HCT116 (cell line): ENCODE measurements around the gene SPAG6. TPM values are rescaled to one million over a fixed set of nuclear protein-coding genes. Genes with fewer than 3 reads are reported as not detected.

Experiments
- ATAC-seq: fragments of 200-7000 bp; cut with Tn5 transposase; 2 replicates; pipeline ENCODE4 v1.9.1; 2020; ENCODE audit warnings: mild to moderate bottlenecking, moderate library complexity
- BruUV-seq: library from RNA; stranded (reverse); fragments of 400-500 nt; replicated peaks from 2 replicates; lab custom pipeline; 2021; lab: Mats Ljungman, UMichigan
- CTCF ChIA-PET: fragments of 300-600 bp; sonication (Branson Sonifier 250); formaldehyde crosslinking; loops from one replicate; lab custom pipeline; 2021; ENCODE audit warnings: antibody characterized with exemption; lab: Charles Lee
- POLR2A ChIA-PET: fragments of 300-600, 350-600 bp; sonication (Branson Sonifier 250); formaldehyde crosslinking; loops from one replicate; lab custom pipeline; 2021; ENCODE audit warnings: antibody characterized with exemption; lab: Charles Lee
- RAD21 ChIA-PET, 2 experiments: fragments of 300-600 bp; sonication (Branson Sonifier 250); formaldehyde crosslinking; loops; one replicate each; lab custom pipeline; 2023; ENCODE audit warnings: low total read pairs in 2 of 2; ENCODE audit not compliant: uncharacterized antibody in 2 of 2, unreplicated experiment in 2 of 2, low non-redundant PET in 1 of 2; lab: Charles Lee
- DNase-seq: peaks from one replicate; pipeline ENCODE4 v3.0.0-alpha.2; 2010; ENCODE audit warnings: low read depth, low spot score
- H2AFZ ChIP-seq: fragments of 200-600 bp; shearing (Covaris generic), sonication (generic); 2 replicates; pipeline ENCODE4 v1.6.1; 2017; ENCODE audit warnings: low read depth, mixed run types, mixed read lengths, antibody characterized with exemption, low read length; ENCODE audit not compliant: poor library complexity, severe bottlenecking
- H3K27ac ChIP-seq: 2 replicates; pipeline ENCODE4 v1.5.1; 2012; ENCODE audit warnings: low read depth, low read length
- H3K27me3 ChIP-seq: fragments of 200-600 bp; sonication (generic); 2 replicates; pipeline ENCODE4 v1.6.1; 2016; ENCODE audit warnings: mixed run types, low read length, mixed read lengths; ENCODE audit not compliant: insufficient read depth
- H3K36me3 ChIP-seq, 2 experiments: fragments of 200-500 bp in 1 of 2; fragments of 200-600 bp in 1 of 2; sonication (Bioruptor generic) in 1 of 2; sonication (generic) in 1 of 2; 2 replicates each; pipeline versions ENCODE4 v1.5.1 to v1.6.1; 2014 to 2016; ENCODE audit warnings: low read length in 2 of 2, inconsistent platforms in 1 of 2, mixed read lengths in 1 of 2, mixed run types in 1 of 2; ENCODE audit not compliant: insufficient read depth in 2 of 2, control insufficient read depth in 1 of 2
- H3K4me1 ChIP-seq, 2 experiments: fragments of 200-600 bp in 1 of 2; sonication (generic) in 1 of 2; 2 replicates each; pipeline versions ENCODE4 v1.5.1 to v1.6.1; 2012 to 2017; ENCODE audit warnings: low read length in 2 of 2, inconsistent platforms in 1 of 2, mild to moderate bottlenecking in 1 of 2, mixed read lengths in 1 of 2, mixed run types in 1 of 2, moderate library complexity in 1 of 2; ENCODE audit not compliant: insufficient read depth in 2 of 2, control insufficient read depth in 1 of 2
- H3K4me2 ChIP-seq: fragments of 200-600 bp; sonication (generic); 2 replicates; pipeline ENCODE4 v1.6.1; 2017; ENCODE audit warnings: mixed run types, low read length, mixed read lengths
- H3K4me3 ChIP-seq, 2 experiments: fragments of 200-600 bp in 1 of 2; sonication (generic) in 1 of 2; replicated peaks in 1 of 2; 2 replicates each; pipeline ENCODE4 v1.5.1; 2011 to 2016; ENCODE audit warnings: low read length in 2 of 2, control low read depth in 1 of 2, low read depth in 1 of 2, mild to moderate bottlenecking in 1 of 2, mixed read lengths in 1 of 2, mixed run types in 1 of 2
- H3K79me2 ChIP-seq: fragments of 200-600 bp; sonication (generic); 2 replicates; pipeline ENCODE4 v1.6.1; 2017; ENCODE audit warnings: mild to moderate bottlenecking, mixed run types, low read length, moderate library complexity, mixed read lengths; ENCODE audit not compliant: insufficient read depth
- H3K9ac ChIP-seq: fragments of 200-600 bp; sonication (generic); 2 replicates; pipeline ENCODE4 v1.6.1; 2016; ENCODE audit warnings: low read length, mixed read lengths
- H3K9me2 ChIP-seq: fragments of 200-600 bp; sonication (generic), shearing (Covaris generic); 2 replicates; pipeline ENCODE4 v1.6.1; 2017; ENCODE audit warnings: mixed run types, mild to moderate bottlenecking, moderate library complexity; ENCODE audit not compliant: insufficient read depth
- H3K9me3 ChIP-seq, 2 experiments: fragments of 200-500 bp in 1 of 2; fragments of 200-600 bp in 1 of 2; sonication (Bioruptor generic) in 1 of 2; sonication (generic) in 1 of 2; 2 replicates each; pipeline ENCODE4 v1.6.1; 2014 to 2017; ENCODE audit warnings: low read length in 2 of 2, mixed read lengths in 2 of 2, inconsistent platforms in 1 of 2, low read depth in 1 of 2, mild to moderate bottlenecking in 1 of 2, mixed run types in 1 of 2, moderate library complexity in 1 of 2; ENCODE audit not compliant: control insufficient read depth in 1 of 2, insufficient read depth in 1 of 2
- H4K20me1 ChIP-seq: fragments of 200-600 bp; sonication (generic), shearing (Covaris generic); 2 replicates; pipeline ENCODE4 v1.6.1; 2017; ENCODE audit warnings: mixed run types, mild to moderate bottlenecking, moderate library complexity; ENCODE audit not compliant: insufficient read depth
- CBX3 ChIP-seq: IDR thresholded peaks from 2 replicates; pipeline ENCODE4 v1.6.1; 2012; ENCODE audit warnings: low read depth
- CEBPB ChIP-seq: IDR thresholded peaks from 2 replicates; pipeline ENCODE4 v1.6.1; 2012; ENCODE audit warnings: low read depth
- ELF1 ChIP-seq: IDR thresholded peaks from 2 replicates; pipeline ENCODE4 v1.6.1; 2012; ENCODE audit warnings: low read depth, borderline replicate concordance
- EZH2 ChIP-seq: fragments of 200-600 bp; sonication (generic); IDR thresholded peaks from 2 replicates; pipeline ENCODE4 v1.6.1; 2017; ENCODE audit warnings: antibody characterized with exemption, mixed run types
- FOSL1 ChIP-seq: IDR thresholded peaks from 2 replicates; pipeline ENCODE4 v1.6.1; 2012; ENCODE audit warnings: low read depth
- POLR2A ChIP-seq: IDR thresholded peaks from 2 replicates; pipeline ENCODE4 v1.7.0; 2011; ENCODE audit warnings: borderline replicate concordance; ENCODE audit not compliant: insufficient read depth, insufficient read length; ENCODE audit errors: extremely low read depth
- POLR2AphosphoS5 ChIP-seq: IDR thresholded peaks from 2 replicates; pipeline ENCODE4 v1.6.1; 2011; ENCODE audit warnings: mild to moderate bottlenecking, low read depth, low read length, moderate library complexity
- SIN3A ChIP-seq: IDR thresholded peaks from 2 replicates; pipeline ENCODE4 v1.6.1; 2012; ENCODE audit warnings: low read depth
- ZFX ChIP-seq: fragments of 450-650 bp; IDR thresholded peaks from 2 replicates; pipeline ENCODE4 v1.6.1; 2017
- ZNF274 ChIP-seq: fragments of 200-500 bp; sonication (Bioruptor generic); IDR thresholded peaks from 2 replicates; pipeline ENCODE4 v1.6.1; 2014; ENCODE audit warnings: mild to moderate bottlenecking, low read depth, low read length, inconsistent platforms
- intact Hi-C: fragments of 100-400 bp; cut with micrococcal nuclease; formaldehyde crosslinking; loops from 2 replicates; pipeline ENCODE4 v1.10.0; 2022
- total RNA-seq: library from RNA; stranded (reverse); gene quantifications from one replicate; pipeline ENCODE4 v1.2.1, GENCODE V29; 2021; ENCODE audit not compliant: unreplicated experiment
- TF ChIP-seq, protein P1 (sequence below), 3 experiments: fragments of 200-600 bp in 1 of 3; sonication (generic) in 1 of 3; IDR thresholded peaks in 2 of 3; conservative IDR thresholded peaks in 1 of 3; 2 replicates each; pipeline ENCODE4 v1.5.1; 2012 to 2017; ENCODE audit warnings: low read depth in 2 of 3, low read length in 2 of 3, antibody characterized with exemption in 1 of 3, borderline replicate concordance in 1 of 3, control low read depth in 1 of 3, mild to moderate bottlenecking in 1 of 3, mixed read lengths in 1 of 3, mixed run types in 1 of 3, moderate library complexity in 1 of 3; ENCODE audit not compliant: insufficient read depth in 1 of 3
- TF ChIP-seq, protein P2 (sequence below): IDR thresholded peaks from 2 replicates; pipeline ENCODE4 v1.6.1; 2012
- TF ChIP-seq, protein P3 (sequence below): IDR thresholded peaks from 2 replicates; pipeline ENCODE4 v1.6.1; 2012

The SPAG6 gene
- total RNA-seq, 1 experiment from 2014 or later = not detected

DNA sequence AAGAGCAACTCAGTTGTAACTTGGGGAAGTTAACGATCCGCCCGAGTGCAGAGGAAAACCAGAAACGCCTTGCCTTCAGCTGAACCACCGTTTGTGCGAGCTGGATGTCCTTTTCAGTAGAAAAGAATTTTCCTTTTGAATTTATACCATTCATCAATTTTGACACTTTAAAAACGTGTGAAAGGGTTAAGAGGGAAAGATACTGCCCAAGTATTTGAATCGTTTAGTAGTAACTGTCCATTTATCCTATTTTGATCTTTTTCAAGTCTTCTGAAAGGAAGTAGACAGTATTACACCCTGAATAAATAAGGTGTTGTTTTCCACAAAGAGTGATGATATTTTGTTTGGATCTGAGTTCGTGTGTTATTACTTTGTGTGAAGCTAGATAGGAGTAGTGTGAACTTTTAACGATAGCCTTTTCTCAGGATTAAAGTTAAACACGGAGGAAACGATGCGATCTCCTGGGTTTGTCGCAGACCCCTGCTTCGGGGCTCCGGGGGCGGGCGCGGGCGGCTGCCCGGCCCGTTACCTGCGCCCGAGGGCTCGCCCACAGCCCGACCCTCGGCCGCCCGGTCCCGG lies 25.2 kb upstream of the SPAG6 start:
- H2AFZ ChIP-seq = no peak overlapping the region
- peak overlapping the region; percentile 38 to 55 for H3K4me3 ChIP-seq
- no TSS peak for BruUV-seq
- H3K79me2 ChIP-seq = peaks cover 47% of the 10 kb centered on the region
- H3K4me2 ChIP-seq = peak overlapping the region; percentile 85
- H3K9me2 ChIP-seq = no peaks in the 10 kb centered on the region
- H3K27me3 ChIP-seq = peaks cover 25% of the 10 kb centered on the region
- no peak for ATAC-seq
- H4K20me1 ChIP-seq = peaks cover 20% of the 10 kb centered on the region; the same call in 1 of the 2 replicates
- intact Hi-C loops = loop anchor here (2.0 to 5.0 kb wide), 3 partner anchors 73 to 318 kb away; partner anchors contain the start of gene DNAJC1
- no peaks in the 10 kb centered on the region for H3K36me3 ChIP-seq
- peak overlapping the region; percentile 35; the same call in 1 of the 2 replicates for H3K27ac ChIP-seq
- no peaks in the 10 kb centered on the region for H3K9me3 ChIP-seq
- no peak for DNase-seq
- CTCF ChIA-PET = interaction anchor here (0.8 kb wide), 1 partner anchor 20 kb away, joined by 3 read pairs; no protein-coding TSS in a partner anchor
- RAD21 ChIA-PET = no interaction called here
- TF ChIP-seq POLR2A (peak; percentile 8), SIN3A (no peak), ELF1 (no peak), FOSL1 (no peak)
- TF ChIP-seq, protein P1, sequence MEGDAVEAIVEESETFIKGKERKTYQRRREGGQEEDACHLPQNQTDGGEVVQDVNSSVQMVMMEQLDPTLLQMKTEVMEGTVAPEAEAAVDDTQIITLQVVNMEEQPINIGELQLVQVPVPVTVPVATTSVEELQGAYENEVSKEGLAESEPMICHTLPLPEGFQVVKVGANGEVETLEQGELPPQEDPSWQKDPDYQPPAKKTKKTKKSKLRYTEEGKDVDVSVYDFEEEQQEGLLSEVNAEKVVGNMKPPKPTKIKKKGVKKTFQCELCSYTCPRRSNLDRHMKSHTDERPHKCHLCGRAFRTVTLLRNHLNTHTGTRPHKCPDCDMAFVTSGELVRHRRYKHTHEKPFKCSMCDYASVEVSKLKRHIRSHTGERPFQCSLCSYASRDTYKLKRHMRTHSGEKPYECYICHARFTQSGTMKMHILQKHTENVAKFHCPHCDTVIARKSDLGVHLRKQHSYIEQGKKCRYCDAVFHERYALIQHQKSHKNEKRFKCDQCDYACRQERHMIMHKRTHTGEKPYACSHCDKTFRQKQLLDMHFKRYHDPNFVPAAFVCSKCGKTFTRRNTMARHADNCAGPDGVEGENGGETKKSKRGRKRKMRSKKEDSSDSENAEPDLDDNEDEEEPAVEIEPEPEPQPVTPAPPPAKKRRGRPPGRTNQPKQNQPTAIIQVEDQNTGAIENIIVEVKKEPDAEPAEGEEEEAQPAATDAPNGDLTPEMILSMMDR (IDR thresholded peaks at IDR 0.05 in 2 of 3, conservative IDR thresholded peaks at IDR 0.05 in 1 of 3; ENCODE audit: borderline replicate concordance in 1 of 3, insufficient read depth in 1 of 3, low read depth in 2 of 3, low read length in 2 of 3) = no peak
- H3K9ac ChIP-seq = peak overlapping the region; percentile 57
- H3K4me1 ChIP-seq = peaks cover 11 to 57% of the 10 kb centered on the region in 2 experiments; a peak in 3 of 4 replicates
- POLR2A ChIA-PET = no interaction called here

DNA sequence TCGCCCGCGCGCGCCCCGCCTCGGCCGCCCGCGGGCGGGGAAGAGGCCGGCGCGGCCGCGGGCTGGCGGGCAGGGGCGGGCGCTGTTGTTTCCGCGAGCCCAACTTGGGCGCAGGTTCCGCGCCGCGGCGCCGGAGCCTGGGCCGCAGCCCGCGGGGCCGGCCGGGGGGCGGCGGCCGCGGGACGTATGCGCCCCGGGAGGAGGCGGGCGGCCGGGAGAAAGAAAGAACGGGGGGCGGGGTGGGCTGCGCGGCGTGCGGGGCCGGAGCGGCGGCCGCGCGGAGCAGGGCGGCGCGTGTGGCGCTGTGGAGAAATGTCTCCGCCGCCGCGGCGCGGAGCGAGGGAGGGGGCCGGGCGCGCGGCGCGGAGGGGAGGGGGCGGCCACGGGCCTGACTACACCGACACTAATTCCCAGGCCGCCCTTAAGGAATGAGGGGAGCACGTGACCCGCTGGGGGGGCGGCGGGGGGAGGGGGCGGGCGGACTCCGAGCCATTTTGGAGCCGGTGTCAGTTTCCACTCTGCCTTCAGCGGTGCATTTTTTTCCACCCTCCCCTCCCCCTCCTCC lies 24.6 kb upstream of the SPAG6 start, which contains the start of gene BMI1:
BMI1 (plus strand) TSS at position 509 of the 565 bp plus-strand sequence. CDS start 5,351 bp downstream, outside the sequence.
- H3K9me2 ChIP-seq = no peaks in the 10 kb centered on the region
- peaks cover 49% of the 10 kb centered on the region for H3K79me2 ChIP-seq
- peak within 1 kb of the TSS; percentile 88 for H3K4me2 ChIP-seq
- peak; percentile 55 for ATAC-seq
- POLR2A ChIA-PET = no interaction called here
- no peaks in the 10 kb centered on the region for H3K36me3 ChIP-seq
- H2AFZ ChIP-seq = no peak within 1 kb of the TSS
- DNase-seq = no peak
- H3K27me3 ChIP-seq = peaks cover 25% of the 10 kb centered on the region
- H3K4me1 ChIP-seq = peaks cover 11 to 53% of the 10 kb centered on the region in 2 experiments; a peak in 3 of 4 replicates
- CTCF ChIA-PET = no interaction called here
- peaks cover 20% of the 10 kb centered on the region; the same call in 1 of the 2 replicates for H4K20me1 ChIP-seq
- no TSS peak for BruUV-seq
- H3K9me3 ChIP-seq = no peaks in the 10 kb centered on the region
- intact Hi-C loops = loop anchor here (5.0 kb wide), 1 partner anchor 318 kb away; the partner anchor contains the start of gene DNAJC1
- TF ChIP-seq CEBPB = no peak
- TF ChIP-seq, protein P1 (IDR thresholded peaks at IDR 0.05 in 2 of 3, conservative IDR thresholded peaks at IDR 0.05 in 1 of 3; ENCODE audit: borderline replicate concordance in 1 of 3, insufficient read depth in 1 of 3, low read depth in 2 of 3, low read length in 2 of 3) = no peak
- TF ChIP-seq CBX3 = 0 out of 2 replicates have a peak, but pooled peaks have one; percentile 10
- TF ChIP-seq POLR2AphosphoS5 = no peak
- no peak for TF ChIP-seq EZH2
- TF ChIP-seq ZNF274 = no peak
- peak; percentile 11 for TF ChIP-seq POLR2A
- TF ChIP-seq ZFX = no peak; the same call in 1 of the 2 replicates
- TF ChIP-seq, protein P2, sequence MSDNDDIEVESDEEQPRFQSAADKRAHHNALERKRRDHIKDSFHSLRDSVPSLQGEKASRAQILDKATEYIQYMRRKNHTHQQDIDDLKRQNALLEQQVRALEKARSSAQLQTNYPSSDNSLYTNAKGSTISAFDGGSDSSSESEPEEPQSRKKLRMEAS = peak; percentile 48; the same call in 1 of the 2 replicates
- TF ChIP-seq, protein P3, sequence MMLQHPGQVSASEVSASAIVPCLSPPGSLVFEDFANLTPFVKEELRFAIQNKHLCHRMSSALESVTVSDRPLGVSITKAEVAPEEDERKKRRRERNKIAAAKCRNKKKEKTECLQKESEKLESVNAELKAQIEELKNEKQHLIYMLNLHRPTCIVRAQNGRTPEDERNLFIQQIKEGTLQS = no peak
- RAD21 ChIA-PET = no interaction called here
- peak within 1 kb of the TSS; percentile 53; the same call in 1 of the 2 replicates for H3K27ac ChIP-seq
- H3K4me3 ChIP-seq = peak within 1 kb of the TSS; percentile 64 to 76
- peak within 1 kb of the TSS; percentile 81 for H3K9ac ChIP-seq
